Activated CD8-positive, alpha-beta memory T cell treated with anti-CD3 and anti-CD28 coated beads for 4 hours (primary cell): ENCODE measurements around the gene CACHD1.
"Not testable (repeated sequence)": the region's sequence is repeated elsewhere in the genome, so short reads cannot be mapped to it uniquely, and the experiment has no call there.

ENCODE experiments used
- DNase-seq, 2 donors: peaks; one replicate each; pipeline ENCODE4 v3.0.0-alpha.2; 2020; ENCODE audit warnings: low read depth in 2 of 2

CACHD1 gene

DNA sequence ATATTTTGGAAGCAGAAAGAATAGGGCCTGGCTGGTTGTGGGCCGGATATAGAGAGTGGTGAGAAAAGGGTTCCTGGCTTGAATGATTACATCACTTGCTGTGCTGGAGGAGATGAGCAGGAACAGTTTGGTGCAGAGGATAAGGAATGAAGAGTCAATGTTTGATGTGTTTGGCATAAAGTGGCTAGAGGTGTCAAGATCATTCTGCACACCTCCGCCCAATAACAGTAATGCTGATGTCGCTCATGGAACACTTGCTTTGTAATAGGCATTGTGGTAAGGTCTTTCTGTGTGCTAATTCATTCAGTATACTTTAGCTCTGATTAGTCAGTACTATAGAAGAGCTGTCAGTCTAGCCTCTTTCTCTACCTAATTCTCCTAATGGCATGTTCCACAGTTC lies 226.9 kb downstream of the CACHD1 start:
- no peak for DNase-seq

DNA sequence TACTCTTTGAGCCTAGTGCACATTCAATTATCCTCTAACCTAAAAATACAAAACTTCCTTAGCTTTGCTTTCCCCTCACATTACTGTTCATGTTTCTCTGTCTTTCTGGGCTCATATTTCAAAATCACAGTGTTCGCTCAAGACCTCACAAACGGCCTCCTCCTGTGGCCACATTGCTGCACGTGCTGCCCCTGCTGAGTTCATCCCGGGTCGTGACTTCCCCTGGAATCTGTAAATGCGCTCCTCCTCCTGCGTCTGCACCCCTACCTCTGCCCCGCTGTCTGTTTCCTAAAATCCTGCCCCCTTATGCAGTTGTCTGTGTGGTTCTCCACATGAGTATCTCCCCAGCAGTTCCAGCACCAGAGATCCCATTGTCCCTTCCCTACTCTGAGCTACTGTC lies 229.4 kb downstream of the CACHD1 start:
- DNase-seq: no peak

DNA sequence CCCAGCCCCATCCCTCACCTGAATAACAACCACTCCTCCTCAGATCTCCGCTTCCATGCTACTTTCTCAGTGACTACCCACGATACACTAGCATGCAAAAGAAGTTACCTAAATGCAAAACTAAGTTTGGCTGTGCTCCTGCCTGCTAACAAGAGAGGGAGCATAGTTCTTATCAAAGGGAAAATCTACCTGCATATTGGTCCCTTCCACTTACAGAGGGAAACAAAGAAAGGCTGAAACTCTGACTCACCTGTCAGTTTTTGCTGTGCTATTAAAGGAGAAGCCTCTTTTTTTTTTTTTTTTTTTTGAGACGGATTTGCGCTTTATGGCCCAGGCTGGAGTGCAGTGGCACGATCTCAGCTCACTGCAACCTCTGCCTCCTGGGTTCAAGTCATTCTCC lies 231.1 kb downstream of the CACHD1 start:
- DNase-seq: no peak

DNA sequence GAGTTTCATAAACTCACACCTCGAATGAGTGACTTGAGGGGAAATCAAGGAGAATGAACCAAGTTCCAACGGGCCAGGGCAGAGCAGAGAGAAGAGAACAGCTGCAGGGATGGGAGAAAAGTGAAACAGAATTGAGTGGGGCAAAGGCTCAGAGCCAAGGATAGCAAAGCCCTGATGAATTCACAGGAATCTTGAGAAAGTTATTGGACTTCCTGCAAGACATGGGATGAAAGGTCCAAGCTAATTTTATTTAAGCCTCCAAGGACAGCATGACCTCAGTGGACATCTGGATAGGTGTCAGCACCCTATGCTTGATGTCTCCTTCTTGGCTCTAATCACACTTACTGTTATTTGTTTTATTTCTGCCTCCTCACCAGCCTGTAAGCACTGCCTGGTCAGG lies 232.0 kb downstream of the CACHD1 start:
- DNase-seq: no peak

DNA sequence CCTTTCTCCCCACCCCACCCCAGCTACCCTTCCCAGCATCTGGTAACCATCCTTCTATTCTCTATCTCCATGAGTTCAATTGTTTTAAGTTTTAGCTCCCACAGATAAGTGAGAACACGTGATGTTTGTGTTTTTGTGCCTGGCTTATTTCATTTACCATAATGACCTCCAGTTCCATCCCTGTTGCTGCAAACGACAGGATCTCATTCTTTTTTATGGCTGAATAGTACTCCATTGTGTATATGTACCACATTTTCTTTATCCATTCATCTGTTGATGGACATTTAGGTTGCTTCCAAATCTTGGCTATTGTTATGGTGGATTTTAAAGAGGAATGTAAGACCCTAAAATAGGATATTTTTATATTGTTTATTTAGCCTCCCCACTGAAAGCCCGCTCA lies 232.7 kb downstream of the CACHD1 start:
- not testable (repeated sequence) for DNase-seq

DNA sequence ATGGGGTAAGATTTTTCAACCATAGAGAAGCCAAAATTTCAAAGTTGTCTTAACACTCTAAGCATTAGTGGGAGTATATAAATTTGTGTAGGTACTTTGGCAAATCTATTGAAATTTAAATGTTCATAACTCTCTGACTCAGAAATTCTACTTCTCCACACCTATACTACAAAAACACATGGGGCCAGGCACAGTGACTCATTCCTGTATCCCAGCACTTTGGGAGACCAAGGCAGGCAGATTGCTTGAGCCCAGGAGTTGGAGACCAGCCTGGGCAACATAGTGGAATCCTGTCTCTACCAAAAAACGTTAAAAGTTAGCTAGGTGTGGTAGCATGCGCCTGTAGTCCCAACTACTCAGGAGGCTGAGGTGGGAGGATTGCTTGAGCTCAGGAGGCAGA lies 233.7 kb downstream of the CACHD1 start:
- no peak for DNase-seq

DNA sequence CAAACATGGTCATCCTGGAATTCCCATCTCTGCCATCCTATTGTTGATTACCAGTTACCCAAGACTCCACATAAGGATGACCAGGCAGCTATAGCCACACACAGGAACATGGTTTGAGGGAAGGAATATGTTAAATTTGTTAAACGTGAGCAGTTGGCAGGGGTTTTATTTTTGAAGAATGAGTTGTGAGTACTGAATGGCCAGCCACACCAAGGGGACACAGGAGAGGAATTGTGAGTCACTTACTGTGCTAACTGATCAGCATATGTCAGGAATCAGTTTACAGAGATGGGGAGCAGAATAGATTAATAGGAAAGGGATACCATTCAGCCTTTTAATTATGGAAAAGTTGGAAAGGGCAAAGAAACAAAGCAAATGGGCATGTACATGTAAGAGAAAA lies 235.7 kb downstream of the CACHD1 start:
- no peak for DNase-seq

DNA sequence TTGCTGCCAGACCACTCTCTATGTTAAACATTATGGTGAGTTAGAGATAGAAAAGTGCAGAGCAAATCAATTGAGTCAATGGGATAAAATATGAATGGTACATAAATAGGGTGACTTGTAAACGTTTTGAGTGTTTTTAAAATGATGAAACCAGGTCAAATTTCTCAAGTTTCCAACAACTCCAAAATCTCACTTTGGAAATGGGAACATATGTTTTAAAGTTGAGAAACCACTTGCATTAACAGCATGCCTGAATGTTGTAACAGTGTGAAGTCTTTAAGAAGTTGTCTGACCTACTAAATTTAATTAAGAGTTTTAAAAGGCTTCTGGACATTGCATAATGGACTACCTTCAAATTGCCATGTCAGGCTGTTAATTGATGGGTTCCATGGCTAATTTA lies 241.3 kb downstream of the CACHD1 start:
- no peak for DNase-seq

DNA sequence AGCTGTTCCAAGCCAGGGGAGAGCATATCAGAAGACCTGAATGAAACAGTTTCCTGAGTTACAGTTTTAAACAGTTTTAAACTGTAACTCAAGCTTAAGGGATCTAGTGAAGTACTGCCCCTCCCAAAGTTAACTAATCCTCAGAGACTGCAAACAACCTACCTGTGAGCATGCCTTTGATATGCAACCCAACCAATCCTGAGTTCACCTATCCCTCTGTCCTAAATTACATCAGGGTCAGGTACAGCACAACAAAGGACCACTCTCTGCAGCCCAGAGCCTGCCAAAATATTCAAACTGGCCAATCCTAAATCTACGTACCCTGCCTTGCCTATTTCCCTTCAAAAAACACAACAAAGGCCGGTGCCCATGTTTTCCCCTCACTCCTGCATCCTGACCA lies 242.1 kb downstream of the CACHD1 start:
- no peak for DNase-seq

DNA sequence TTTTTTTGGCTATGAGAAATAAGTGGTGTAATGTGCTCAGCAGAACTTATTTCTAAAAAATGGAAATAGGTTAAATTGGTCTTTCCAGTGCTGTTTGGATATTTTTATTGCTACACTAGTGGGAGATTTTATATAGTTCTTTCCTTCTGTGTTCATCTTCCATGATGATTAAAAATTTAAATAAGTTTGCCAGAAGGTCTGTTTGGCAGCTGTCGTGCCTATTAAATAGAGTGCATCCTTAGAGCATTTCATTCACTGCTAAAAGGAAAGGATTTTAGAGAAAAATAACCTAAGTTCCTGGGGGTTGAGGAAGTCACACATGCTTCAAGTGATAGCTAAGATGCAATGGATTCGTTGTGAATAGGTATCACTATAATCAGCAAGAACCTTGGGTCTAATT lies 245.3 kb downstream of the CACHD1 start:
- no peak for DNase-seq

DNA sequence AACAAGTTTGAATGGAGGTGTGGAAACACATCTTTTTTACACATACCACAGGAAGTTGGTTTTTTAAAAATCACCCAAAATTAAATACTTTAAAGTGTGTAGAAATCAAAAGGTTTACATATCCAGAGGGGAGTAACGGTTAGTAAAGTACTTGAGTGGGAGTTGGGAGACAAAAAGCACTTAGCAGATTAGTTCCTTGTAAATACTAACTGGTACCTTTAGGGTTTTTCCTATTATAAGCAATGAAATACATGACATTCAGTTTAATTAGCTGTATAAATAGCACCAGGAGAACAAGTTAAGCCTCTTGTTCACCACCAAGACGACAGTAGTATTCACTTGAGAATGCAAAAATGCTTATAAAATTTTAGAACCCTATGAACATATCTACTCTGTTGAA lies 251.2 kb downstream of the CACHD1 start:
- DNase-seq: no peak

DNA sequence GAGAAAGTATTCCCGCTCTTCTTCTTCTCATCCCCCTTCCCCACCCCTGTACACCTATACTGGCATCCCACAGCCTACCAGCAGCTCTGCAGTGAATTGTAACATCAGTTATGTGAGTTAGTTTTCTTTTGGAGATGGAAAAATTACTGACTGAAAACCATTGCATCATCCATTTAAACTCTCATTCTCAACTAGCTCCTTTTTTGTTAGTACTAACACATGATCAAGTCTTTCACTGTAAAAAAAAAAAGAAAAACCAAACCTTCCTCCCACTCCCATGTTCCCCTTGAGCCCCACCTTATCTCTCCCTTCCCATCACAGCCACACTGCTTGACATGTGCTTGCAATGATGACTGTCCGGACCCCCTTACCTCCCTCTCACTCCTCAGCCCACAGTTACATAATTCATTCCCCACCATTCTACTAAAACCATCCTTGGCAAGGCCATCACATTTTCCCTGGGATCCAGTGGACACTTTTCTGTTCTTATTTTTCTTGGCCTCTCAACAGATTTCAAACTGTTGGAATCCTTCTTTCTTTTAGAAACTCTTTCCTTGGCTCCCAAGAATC lies 251.7 kb downstream of the CACHD1 start:
- no peak for DNase-seq

DNA sequence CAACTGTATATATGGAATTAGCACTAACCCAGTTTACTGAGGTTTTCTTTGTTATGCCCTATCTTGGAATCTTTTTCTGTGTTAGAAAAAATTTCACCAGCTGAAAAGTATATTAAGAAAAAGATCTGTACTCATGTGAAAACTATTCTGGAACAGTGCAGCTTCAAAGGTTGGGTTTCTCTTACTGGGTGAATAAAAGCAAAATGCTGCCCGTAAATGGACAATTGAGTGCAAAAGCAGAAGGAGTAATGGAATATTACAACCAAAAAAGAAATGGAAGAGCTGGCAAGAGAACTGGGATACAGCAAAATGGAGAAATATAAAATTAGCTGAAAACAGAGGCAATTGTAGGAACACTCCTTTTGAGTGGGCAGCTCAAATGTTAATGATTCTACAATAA lies 257.9 kb downstream of the CACHD1 start:
- no peak for DNase-seq

DNA sequence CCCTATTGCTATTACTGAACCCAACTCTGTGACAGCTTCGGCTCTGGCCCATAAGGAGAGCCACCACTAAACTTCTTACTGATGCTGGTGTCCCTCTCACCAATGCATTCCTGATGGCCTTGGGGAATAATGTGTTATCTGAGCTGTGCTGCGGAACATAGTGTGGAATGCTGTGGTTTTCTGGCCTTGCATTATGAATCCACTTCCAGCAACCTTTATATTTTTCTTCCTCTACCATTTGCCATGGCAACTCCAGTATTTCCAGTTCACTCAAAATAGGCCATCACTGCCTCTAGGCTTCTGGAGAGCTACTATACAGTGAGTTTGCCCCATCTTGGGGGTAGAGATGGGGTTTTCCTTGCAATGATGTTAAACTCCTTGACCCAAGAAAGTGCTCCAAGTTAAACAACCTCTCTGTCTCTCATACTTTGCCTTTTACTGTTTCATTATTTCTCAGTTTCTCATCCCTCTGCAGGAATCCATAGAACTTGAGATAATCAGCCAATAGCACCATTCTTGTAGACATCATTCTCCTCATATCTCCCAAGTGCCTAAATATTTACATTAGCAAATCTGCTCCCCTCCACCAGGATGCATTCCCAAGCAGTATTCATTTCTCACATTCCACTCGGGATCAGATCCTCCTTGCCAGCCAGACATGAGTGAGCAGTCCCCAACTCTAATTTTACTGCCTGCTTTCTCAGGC lies 263.8 kb downstream of the CACHD1 start:
- no peak for DNase-seq

DNA sequence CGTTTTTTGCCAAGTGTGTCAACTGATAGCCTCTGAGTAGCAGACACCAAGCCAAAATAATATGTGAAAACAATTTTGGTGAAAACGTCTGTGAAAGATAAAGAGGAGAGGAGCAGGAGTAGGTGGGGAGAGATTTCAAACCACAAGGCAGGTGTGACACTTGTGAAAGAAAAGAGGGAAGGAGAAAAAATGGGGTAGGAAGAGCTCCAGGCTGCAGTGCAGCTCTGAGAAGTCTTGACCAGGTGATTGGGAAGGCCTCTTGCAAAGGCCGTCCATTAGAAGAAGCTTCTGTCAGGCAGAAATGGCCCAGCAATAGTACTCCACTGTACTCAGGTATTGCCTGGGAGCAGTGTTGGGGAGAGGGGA lies 264.3 kb downstream of the CACHD1 start:
- no peak for DNase-seq

DNA sequence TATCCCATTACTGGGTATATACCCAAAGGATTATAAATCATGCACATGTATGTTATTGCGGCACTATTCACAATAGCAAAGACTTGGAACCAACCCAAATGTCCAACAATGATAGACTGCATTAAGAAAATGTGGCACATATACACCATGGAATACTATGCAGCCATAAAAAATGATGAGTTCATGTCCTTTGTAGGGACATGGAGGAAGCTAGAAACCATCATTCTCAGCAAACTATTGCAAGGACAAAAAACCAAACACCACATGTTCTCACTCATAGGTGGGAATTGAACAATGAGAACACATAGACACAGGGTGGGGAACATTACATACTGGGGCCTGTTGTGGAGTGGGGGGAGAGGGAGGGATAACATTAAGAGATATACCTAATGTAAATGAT lies 270.8 kb downstream of the CACHD1 start:
- DNase-seq: not testable (repeated sequence)
